Stimulated activated effector memory CD8-positive, alpha-beta T cell treated with anti-CD3 and anti-CD28 coated beads, Interleukin-12 subunit alpha, Interleukin-12 subunit beta, amount 100 ng/mL, for 72 hours (primary cell): Measurements from ENCODE around the gene KDM4B.
"Not testable (repeated sequence)": the region's sequence is repeated elsewhere in the genome, so short reads cannot be mapped to it uniquely, and the experiment has no call there.

Experiments used
- ATAC-seq: fragments of 150-1000 bp; cut with Tn5 transposase; 2 replicates; pipeline ENCODE4 v1.10.0; 2021
- DNase-seq, 2 donors: peaks; one replicate each; pipeline ENCODE4 v3.0.0; 2021 to 2022; ENCODE audit warnings: low spot score in 2 of 2
- H3K27ac Mint-ChIP-seq: one replicate; pipeline ENCODE4 v1.8.0; 2022; ENCODE audit warnings: mild to moderate bottlenecking, mixed read lengths
- H3K36me3 Mint-ChIP-seq: one replicate; pipeline ENCODE4 v1.8.0; 2022; ENCODE audit warnings: mild to moderate bottlenecking, mixed read lengths
- H3K4me1 Mint-ChIP-seq: one replicate; pipeline ENCODE4 v1.8.0; 2022; ENCODE audit warnings: mixed read lengths
- H3K4me3 Mint-ChIP-seq: one replicate; pipeline ENCODE4 v1.8.0; 2022; ENCODE audit warnings: mild to moderate bottlenecking, mixed read lengths
- H3K9me3 Mint-ChIP-seq: one replicate; pipeline ENCODE4 v1.8.0; 2022; ENCODE audit warnings: mixed read lengths

The KDM4B gene

DNA sequence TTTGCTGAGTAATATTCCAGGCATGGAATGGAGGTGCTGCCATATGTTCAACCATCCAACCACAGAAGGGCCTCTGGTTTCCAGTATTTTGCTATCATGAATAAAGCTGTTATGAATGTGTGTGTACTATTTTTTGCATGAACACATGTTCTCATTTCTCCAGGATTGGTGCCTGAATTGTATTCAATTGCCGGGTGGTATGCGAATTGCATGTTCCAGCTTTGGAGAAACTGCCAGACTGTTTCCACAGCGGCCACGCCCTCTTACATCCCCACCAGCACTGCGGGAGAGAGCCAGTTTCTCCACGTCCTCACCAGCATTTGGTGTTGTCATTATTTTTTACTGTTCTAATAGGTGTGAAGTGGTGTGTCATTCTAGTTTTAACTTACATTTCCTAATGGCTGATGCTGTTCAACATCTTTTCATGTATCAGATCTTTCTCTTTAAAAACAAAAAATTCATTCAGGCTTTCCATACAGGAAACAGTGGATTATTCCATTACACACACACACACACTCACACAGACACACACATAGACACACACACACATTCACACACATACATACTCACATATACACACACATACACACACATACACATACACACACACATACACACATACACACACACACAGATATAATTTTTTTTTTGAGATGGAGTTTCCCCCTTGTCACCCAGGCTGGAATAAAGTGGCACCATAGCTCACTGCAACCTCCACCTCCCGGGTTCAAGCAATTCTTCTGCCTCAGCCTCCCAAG, 217.6 kb downstream of the KDM4B start:
- Mint-ChIP-seq H3K9me3 (no peaks in the 10 kb centered on the region), H3K4me1 (no peaks in the 10 kb centered on the region), H3K36me3 (no peaks in the 10 kb centered on the region), H3K4me3 (no peak overlapping the region), H3K27ac (no peak overlapping the region)
- DNase-seq (no peak), ATAC-seq (no peak)

DNA sequence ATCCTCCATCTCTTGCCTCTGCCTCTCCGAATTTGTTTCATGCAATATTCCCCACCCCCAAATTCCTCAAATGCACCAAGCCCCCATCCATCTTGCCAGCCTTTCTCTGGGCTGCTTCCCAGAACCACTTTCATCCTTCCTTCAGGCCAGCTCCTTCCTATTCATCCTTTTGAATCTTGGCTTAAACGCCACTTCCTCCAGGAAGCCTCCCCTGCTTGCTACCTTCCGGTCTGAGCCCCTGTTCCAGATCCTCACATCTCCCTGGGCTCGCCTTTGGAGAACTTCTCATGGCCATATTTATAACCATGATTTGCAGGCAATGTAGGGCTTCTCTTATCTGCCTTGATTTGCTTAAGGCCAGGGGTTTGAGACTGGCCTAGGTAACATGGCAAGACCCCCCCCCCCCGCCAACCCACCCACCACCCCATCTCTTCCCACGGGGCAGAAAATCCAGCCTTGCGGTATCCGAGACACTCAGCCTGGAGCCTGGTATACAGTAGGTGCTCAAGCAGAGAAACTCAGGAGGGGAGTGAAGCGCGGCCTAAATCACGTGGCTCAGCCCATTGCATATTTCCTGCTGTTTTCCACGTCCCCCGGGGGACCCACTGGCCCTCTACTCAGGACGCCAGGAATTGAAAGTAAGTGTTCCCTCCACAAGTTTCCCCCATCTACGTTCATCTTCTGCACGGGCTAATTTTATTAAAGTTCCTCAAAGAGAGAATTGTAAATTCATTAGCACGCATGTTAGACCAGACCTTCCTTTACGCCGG, 219.8 kb downstream of the KDM4B start:
- DNase-seq (no peak), ATAC-seq (no peak)
- H3K9me3 Mint-ChIP-seq, result no peaks in the 10 kb centered on the region
- no peak overlapping the region for H3K4me3 Mint-ChIP-seq
- H3K4me1 Mint-ChIP-seq, result no peaks in the 10 kb centered on the region
- no peak overlapping the region for H3K27ac Mint-ChIP-seq
- H3K36me3 Mint-ChIP-seq, result no peaks in the 10 kb centered on the region

DNA sequence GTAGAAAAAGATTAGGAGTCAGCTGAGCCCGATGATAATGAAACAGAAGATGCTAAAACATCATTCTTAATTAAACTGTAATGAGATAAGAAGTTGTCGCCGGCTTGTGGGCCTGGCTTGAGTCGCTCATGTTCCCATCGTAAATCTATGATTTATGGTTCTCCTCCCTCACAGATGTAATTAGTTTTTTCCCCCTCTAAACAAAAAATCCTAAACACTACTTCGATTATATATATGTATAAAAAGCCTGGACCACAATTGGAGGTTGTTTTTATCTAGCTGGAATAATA, 220.3 kb downstream of the KDM4B start:
- DNase-seq, result no peak
- no peaks in the 10 kb centered on the region for H3K4me1 Mint-ChIP-seq
- no peak for ATAC-seq
- H3K9me3 Mint-ChIP-seq, result no peaks in the 10 kb centered on the region
- H3K4me3 Mint-ChIP-seq, result no peak overlapping the region
- no peaks in the 10 kb centered on the region for H3K36me3 Mint-ChIP-seq
- H3K27ac Mint-ChIP-seq, result no peak overlapping the region

DNA sequence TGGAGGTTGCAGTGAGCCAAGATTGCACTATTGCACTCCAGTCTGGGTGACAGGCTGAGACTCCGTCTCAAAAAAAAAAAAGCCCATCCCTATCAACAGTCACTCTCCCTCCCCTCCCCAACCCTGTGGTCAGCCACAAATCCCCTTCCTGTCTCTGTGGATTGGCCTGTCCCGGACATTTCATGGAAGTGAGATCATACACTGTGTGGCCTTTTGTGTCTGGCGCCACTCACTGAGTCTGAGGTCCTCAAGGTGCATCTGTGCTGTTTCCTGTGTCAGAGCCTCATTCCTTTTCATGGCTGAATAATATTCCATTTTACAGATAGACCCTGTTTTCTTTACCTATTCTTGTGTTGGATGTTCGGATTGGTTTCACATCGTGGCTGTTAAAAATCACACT, 222.2 kb downstream of the KDM4B start:
- no peak for ATAC-seq
- H3K36me3 Mint-ChIP-seq, result no peaks in the 10 kb centered on the region
- DNase-seq, result no peak
- H3K27ac Mint-ChIP-seq, result no peak overlapping the region
- H3K4me3 Mint-ChIP-seq, result no peak overlapping the region
- no peaks in the 10 kb centered on the region for H3K4me1 Mint-ChIP-seq
- no peaks in the 10 kb centered on the region for H3K9me3 Mint-ChIP-seq

DNA sequence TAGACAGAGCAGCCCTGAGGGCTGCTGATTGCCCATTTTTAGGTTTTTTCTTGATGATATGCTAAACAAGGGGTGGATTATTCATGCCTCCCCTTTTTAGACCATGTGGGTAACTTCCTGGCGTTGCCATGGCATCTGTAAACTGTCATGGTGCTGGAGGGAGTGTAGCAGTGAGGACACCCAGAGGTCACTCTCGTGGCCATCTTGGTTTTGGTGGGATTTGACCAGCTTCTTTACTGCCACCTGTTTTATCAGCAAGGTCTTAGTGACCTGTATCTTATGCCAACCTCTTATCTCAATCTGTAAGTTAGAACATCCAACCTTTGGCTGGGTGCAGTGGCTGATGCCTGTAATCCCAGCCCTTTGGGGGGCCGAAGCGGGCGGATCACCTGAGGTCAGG, 223.7 kb downstream of the KDM4B start:
- Mint-ChIP-seq H3K4me3 (no peak overlapping the region), H3K9me3 (no peaks in the 10 kb centered on the region), H3K4me1 (no peaks in the 10 kb centered on the region), H3K36me3 (no peaks in the 10 kb centered on the region), H3K27ac (no peak overlapping the region)
- ATAC-seq (no peak), DNase-seq (no peak)

DNA sequence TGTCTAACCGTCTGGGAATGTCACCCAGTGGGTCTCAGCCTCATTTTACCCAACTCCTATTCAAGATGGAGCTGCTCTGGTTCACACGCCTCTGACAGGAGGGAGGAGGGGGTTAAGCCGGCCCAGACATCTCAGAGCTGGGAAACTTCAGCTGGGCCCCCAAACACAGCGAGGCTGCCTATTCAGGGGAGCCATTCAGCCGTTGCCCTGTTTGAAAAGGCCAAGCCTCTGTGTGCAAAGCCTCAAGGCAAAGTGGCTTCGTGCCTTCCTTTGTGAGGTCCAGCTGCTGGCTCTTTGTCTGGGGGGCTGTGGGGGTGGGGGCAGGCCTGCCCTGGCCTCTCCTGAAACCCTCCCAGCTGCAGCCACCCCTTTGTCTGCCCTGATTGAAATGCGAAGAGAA, 224.3 kb downstream of the KDM4B start:
- no peak overlapping the region for H3K4me3 Mint-ChIP-seq
- H3K4me1 Mint-ChIP-seq, result no peaks in the 10 kb centered on the region
- DNase-seq, result no peak
- H3K36me3 Mint-ChIP-seq, result no peaks in the 10 kb centered on the region
- H3K27ac Mint-ChIP-seq, result no peak overlapping the region
- ATAC-seq, result no peak
- no peaks in the 10 kb centered on the region for H3K9me3 Mint-ChIP-seq

GRCh38 chr19:5194641-5195040, 225.7 kb downstream of the KDM4B start:
- ATAC-seq (no peak), DNase-seq (no peak)
- Mint-ChIP-seq H3K27ac (no peak overlapping the region), H3K4me1 (no peaks in the 10 kb centered on the region), H3K36me3 (no peaks in the 10 kb centered on the region), H3K9me3 (no peaks in the 10 kb centered on the region), H3K4me3 (no peak overlapping the region)

GRCh38 chr19:5195587-5195986, 226.7 kb downstream of the KDM4B start:
- H3K36me3 Mint-ChIP-seq, result not testable (repeated sequence)

DNA sequence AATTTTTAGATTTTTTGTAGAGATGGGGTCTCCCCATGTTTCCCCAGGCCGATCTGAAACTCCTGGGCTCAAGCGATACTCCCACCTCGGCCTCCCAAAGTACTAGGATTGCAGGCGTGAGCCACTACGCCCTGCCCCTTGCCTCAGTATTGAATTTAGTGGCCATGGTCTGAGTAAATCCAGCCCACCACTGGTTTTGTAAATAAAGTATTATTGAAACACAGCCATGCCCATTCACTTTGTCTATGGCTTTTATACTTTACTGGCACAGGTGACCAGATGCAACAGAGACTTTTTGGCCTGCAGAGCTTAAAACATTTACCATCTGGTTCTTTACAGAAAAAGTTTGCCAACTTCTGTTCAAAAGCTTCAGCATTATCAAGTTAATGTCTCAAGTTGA, 227.9 kb downstream of the KDM4B start:
- DNase-seq (no peak), ATAC-seq (no peak)
- peaks cover 3% of the 10 kb centered on the region for H3K9me3 Mint-ChIP-seq
- H3K4me1 Mint-ChIP-seq, result no peaks in the 10 kb centered on the region
- no peak overlapping the region for H3K4me3 Mint-ChIP-seq
- no peak overlapping the region for H3K27ac Mint-ChIP-seq
- no peaks in the 10 kb centered on the region for H3K36me3 Mint-ChIP-seq

More at GRCh38 chr19:5195587-5195986, 226.7 kb downstream of the KDM4B start:
- not testable (repeated sequence) for H3K4me1 Mint-ChIP-seq, ATAC-seq, H3K9me3 Mint-ChIP-seq, H3K27ac Mint-ChIP-seq, DNase-seq, H3K4me3 Mint-ChIP-seq

DNA sequence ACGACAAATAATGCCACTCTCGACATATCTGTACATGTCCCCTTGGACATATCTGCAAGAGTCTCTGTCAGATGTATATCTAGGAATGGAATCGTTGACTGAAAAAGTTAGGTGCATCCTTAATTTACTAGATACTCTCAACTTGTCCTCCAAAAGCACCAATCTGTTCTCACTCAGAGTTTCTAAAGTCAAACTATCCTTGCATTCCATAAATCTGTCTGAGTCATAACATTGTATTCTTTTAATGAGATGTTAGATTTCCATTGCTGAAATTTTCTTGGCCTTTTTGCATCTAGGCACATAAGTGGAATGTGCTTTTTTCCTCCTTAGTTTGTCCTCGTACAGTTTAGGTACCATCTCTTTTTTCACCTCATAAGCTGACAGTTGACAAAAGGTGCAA, 231.9 kb downstream of the KDM4B start:
- Mint-ChIP-seq H3K36me3 (no peaks in the 10 kb centered on the region), H3K9me3 (peaks cover 4% of the 10 kb centered on the region), H3K4me3 (no peak overlapping the region), H3K4me1 (no peaks in the 10 kb centered on the region), H3K27ac (no peak overlapping the region)
- DNase-seq (no peak), ATAC-seq (no peak)

DNA sequence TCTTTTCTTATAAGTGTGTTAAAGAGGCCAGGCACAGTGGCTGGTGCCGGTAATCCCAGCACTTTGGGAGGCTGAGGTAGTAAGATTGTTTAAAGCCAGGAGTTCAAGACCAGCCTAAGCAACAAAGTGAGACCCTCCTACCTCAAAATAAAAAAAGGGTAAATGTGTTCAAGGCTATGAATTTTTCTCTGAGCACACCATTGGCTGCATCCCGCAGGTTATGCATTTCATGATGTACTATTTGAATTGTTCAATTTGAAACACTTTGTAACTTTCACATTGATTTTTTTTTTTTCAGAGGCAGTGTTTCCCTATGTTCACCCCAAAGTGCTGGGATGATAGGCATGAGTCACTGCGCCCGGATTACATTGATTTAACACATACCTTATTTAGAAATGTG, 233.6 kb downstream of the KDM4B start:
- Mint-ChIP-seq H3K4me3 (no peak overlapping the region), H3K27ac (no peak overlapping the region), H3K9me3 (peaks cover 4% of the 10 kb centered on the region), H3K4me1 (no peaks in the 10 kb centered on the region), H3K36me3 (no peaks in the 10 kb centered on the region)
- no peak for DNase-seq
- ATAC-seq, result no peak
